GM21723 (cell line): ENCODE measurements around the gene MPRIP.

Source experiments
- ATAC-seq: cut with Tn5 transposase; IDR thresholded peaks from one replicate; pipeline ENCODE4 v1.9.1; 2021; ENCODE audit warnings: mild to moderate bottlenecking, moderate library complexity; ENCODE audit not compliant: unreplicated experiment

MPRIP gene

DNA sequence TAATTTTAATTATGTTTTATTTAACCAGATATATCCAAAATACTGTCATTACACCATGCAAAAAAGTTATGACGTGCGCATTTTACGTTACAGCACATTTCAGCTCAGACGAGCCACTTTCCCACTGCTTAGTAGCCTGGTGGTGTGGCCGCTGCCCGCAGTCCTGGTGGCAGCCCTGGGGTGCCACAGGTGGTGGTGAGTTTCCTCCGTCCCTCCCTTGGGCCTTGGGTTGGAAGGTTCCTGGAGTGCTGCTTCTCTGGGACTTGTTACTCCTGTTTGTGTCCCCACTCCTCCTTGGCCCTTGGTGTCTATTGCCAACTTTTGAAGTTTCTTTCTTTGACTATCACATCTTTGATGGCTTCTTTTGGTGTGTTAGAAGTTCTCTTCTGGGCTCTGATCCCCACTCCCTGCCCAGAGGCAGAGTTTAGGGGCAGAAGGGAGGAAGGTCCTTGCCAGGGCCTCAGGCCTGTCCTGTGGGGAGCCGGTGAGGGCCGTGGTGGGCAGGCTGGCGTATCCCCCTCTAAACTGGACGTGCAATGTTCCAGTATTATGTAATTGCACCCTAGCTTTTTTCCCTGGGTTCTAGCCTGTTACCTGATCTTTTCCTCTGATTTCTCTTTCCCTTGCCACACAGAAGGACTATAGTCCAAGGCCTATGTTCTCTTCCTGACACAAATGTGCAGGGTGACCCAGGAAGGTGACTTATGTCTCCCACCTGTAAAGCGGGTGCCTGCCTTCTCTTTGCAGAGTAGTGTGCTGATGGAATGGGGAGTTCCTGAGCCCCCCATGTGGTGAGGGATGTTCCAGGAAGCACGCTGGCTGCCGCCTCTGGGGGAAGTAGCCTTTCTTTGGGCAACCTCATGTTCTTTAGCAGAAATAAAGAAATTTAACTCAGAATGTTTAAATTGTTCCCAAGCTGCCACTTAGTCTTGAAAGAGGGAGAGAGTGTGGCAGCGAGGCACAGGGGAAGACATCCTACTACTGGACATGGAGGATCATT is 8.4 kb downstream of the MPRIP start:
- no peak for ATAC-seq

DNA sequence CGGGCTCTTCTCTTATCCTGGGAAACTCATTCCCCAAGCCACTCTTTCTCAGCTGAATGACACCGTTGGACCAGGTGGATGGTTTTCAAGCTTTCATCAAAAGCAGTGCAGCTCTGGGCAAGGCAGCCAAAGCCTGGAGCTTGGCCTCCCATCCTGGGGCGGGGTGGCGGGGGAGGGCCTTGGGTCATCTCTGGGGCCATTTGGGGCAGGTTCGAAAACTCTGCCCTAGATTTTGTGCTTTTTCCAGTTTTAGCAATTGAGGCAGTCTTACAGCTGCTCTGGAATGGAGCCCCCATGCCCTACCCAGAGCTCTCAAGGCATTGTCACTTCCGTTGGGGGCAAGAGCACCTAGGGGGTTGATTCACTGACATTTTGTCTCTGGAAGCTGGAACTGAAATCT is 9.1 kb downstream of the MPRIP start:
- ATAC-seq: no peak

DNA sequence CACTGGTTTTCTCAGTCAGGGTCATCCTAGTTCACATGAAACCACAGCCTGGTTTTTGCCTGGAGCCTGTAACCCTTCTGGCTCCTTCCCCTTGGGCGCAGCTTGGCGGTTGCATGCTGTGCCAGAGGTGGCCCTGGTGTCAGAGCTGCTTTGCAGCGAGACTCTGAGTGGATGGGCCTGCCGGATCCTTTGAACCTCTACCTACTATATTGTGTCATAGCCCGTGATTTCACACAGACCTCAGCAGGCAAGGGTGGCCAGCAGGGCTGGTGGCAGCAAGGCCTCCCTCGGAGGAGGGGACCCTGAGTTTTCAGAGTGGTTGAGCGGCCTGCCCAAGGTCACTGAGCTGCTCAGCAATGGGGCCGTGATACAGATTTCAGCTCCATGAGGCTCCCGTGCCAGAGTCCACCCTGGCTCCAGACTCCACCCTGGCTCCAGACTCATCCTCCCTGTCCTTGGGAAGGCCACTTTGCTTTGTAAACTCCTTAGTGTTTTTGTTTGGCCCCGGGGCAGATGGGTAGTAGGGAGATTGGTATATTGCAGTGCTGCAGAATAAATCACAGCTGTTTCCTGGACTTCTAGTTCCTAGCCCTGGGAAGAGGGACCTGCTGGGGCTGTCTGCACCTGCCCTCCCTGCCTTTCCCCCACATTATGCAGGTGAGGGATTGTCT is 9.7 kb downstream of the MPRIP start:
- no peak for ATAC-seq

DNA sequence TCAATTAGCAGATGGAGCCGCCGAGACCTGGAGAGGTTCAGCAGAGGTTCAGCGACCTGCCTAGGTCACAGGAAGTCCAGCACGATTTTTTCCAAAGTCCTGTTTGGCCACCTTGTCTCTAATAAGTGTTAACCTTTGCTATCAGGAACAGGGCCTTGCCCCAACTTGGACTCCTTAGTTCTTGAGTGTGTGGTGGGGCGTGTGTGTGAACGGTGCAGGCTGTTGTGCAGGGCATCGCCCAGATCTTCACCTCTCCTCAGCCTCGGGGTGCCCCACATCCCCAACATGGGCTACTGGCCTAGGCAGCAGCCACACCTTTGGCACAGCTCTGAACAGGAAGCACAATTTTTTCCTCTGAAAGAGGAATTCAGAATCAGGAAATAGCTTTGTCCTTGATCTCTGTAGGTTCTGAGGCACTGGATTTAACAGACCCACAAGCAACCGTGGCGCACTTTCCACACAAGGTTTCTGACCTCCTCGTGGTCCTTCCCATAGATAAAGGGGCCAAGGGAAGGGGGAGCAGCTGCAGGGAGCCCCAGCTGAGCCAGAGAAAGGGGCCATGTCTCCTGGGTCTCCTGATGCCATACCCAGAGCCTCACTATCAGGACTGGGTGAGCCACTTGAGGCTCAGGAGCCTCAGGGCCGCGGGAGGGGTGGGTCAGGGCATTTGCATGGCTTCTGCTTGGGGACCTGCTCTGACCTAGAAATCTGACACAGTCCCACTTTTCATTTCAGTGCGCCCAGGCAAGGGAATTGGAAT is 10.4 kb downstream of the MPRIP start:
- no peak for ATAC-seq

DNA sequence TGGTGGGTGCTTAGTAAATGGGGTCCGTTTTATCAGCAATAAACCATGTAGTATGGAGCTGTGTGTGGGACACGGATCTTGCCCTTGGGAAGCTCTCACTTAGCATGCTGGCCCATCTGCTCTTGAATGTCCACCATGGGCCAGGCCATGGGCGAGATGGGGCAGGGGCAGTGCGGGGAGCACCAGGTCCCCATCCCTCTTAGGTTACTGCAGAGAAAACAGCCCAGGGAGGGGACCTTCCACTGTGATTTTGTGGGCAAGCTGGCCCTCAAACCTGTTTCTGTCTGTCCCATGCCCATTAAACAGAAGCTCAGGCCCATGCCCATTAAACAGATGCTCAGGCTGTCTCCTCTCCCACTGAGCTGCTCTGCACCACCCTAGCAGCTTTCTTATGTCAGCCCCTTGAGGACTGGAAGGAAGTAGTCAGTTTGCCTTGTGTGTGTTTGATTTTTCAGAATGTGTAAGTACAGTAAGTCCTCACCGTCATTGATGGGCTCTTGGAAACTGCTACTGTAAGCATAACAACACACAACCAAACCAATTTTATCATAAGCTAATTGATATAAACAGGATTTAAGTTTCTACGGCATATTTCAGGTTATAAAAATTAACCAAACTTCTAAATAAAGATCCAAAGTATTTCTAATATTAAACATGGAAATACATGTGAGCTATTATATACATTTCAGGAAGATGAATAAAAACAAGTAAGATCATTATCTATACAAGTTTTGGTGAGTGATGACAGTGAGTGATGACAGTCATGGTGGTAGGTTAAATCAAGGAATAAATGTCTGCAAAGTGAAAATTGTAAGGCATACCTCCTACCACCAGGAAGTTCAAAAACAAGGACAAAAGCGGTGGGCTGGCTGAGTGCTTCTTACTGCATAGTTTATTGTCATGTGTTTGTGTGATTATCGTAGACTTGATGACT is 11.5 kb downstream of the MPRIP start:
- ATAC-seq: no peak

DNA sequence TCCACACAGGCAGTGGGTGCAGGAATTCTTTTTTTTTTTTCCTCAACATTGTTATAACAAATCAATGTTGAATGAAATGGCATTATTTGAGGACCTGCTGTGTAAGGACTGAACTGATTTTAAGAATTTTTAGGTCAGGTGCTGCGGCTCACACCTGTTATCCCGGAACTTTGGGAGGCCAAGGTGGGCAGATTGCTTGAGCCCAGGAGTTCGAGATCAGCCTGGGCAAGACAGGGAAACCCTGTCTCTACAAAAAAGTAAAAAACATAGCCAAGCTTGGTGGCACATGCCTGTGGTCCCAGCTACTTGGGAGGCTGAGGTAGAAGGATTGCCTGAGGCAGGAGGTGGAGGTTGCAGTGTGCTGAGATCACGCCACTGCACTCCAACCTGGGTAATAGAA is 12.4 kb downstream of the MPRIP start:
- no peak for ATAC-seq

DNA sequence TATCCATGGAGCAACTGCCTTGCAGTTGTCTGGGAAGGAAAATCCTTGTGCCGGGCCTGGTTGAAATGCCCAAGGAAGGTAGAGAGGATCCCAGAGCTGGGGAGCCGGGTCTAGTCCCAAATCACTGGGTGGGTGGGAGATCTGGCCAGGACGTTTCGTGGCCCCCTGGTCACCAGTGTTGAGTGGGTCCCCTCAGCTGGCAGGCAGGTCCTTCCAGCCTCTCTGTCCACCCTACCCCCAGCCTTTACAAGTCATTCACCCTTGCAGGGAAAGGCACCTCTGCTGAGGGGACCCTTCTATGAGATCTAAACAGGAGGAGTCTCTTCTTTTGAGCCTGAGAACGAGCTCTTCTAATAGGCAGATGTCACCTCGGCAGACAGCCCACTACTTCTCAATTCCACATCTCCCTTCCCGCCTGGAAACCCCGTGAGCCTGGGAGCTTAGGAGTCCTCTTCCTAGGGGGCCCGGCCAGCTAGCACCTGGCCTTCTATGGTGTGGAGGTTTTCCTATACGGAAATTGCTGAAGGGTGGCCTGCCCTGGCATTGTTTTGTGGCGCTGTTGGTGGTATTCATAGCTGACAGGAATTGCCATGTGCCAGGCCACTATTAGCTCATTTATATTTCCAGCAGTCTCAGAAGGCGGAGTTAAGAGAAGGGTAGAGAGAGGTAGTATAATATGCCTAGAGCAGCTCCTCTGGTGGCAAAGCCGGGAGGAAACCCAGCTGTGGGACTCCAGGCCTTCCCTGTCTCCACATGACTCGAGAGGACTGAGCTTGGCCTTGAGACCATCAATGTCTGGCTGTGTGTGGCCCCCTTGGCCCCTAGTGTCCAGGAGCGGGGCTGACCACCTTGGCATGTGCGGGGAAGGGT is 13.3 kb downstream of the MPRIP start:
- no peak for ATAC-seq

DNA sequence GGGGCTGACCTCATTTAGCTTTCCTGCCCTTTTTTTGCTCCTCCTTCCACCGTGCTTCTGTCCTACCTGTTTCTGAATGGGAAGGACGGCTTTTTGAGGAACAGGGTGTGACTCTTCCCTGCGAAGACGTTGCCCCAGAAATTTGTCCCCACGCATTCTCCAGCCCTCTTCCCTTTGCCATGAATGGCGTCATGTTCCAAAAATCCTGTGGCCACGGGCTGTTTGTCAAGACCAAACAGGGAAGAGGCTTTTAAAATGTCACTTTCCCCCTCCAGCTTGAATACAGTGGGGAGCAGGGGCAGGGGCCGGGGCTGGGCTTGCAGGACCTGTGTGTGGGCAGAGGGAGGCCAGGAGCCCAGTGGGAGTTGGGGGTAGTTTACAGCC is 13.9 kb downstream of the MPRIP start:
- no peak for ATAC-seq

DNA sequence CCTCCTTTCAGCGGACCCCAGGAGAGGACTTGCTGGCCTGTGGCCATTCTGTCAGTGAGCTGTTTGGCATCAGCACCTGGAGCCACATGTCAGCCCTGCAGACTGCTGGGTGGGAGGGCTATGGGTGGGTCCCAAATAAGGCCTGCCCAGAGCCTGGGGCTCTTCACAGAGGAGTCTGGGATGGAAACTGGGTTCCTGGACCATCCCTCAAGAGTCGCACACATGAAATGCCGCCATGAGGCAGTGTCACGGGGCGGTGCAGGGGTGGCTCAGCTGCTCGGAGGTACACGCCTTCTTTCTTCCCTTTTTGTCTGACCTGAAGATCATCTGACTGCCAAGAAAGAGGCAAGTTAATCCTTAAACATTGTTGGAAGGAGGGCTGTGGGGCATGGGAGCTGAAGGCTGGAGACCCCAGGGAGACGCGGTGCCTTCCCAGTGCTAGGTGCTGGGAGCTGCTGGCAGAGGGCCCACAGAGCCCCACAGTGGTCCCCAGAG is 14.8 kb downstream of the MPRIP start:
- ATAC-seq: no peak

DNA sequence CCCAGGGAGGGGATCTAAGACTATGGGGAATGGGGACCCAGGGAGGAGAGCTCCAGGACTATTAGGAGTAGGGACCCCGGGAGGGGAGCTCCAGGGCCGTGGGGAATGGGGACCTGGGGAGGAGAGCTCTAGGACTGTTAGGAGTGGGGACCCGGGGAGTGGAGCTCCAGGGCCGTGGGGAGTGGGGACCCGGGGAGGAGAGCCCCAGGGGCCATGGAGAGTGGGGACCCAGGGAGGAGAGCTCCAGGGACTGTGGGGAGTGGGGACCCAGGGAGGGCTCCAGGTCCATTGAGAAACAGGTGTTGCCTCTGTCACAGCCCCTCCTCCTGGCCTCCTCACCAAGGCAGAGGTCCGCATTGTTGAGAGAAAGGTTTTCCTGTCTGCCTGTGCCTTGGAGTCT is 16.0 kb downstream of the MPRIP start:
- ATAC-seq: no peak

DNA sequence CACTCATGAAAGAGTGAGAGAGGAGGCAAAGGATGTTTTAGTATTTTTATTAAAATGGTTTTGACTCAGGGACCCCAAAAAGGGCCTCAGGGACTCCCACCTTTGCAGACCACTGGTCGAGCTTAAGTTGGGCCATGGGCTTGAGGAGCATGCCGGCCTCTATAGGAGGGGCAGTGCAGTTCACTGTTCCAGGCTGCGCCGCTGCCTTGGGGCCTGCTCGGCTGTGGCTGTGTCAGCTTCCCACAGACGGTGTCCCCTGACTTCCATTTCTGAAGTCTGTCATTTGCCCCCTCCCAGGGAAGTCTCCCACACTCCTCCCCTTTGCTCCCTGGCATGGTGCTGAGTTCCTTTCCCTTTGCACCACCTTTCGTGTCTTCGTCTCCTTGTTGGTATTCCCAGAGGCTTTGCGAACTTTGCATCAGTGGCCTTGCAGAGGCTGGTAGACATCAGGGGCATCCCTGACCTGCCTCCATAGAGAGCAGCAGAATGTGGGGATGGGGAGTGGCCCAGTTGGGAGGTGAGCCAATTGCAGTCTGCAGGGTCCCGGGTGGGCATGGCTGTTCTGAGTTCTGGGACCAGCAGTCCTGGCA is 17.1 kb downstream of the MPRIP start:
- ATAC-seq: no peak

DNA sequence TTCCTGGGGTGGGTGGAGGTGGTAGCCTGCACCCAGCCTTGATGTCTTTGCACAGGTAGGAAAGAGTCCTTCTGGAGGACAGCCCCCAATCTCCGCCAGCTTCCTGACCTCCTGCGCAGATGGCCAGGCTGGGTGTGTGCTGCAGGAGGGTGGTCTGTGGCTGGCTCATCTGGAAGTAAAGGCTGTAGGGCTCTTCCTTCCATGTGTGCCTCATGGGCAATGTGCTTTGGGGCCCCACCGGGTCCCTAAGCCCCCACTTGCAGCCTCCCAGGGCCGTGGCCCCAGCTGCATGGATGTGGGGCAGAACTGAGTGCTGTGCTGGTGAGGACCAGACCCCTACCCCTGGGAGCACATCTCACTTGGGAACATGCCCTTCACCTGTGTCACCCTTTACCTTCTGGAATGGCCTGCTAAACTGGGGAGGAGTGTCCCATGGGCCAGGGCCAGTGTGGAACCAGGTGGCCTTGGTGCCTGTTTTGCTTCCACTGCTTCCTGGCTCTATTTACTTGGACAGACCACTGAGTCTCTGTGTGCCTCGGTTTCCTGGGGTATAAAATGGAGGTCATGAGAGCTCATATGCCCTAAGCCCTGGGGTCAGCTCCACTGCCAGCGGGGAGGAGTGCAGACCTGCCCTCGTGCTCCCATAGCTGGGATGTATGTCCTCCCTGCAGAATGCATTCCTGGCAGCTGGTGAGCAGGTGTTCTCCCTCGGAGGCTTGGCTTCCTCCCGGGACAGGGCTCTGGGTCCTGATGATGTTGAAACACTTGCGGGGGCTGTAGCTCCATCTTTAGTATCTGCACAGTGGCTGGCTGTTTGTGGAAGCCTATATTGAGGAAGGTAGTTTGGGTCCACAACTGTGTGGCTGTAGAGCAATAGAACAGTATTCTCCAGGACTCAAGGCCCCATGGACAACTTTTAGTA is 18.0 kb downstream of the MPRIP start:
- ATAC-seq: no peak

DNA sequence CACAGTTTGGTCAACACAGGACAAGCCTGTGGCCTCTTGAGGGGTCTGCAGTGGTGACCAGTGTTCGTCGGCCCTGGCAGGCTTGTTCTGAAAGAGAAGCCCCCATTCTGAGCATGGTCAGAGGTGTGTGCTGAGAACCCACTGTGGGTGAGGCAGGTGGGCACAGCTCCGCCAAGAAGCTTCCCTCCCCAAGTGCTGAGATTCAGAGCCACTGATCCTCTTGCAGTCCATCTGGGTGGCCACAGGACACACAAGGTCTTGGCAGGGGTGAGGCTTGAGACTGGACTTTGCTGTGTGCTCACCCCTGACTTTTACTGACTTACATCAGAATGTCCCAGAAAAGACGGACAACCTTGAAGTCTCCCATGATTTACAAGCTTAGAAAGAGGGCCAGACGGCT is 18.7 kb downstream of the MPRIP start:
- no peak for ATAC-seq

DNA sequence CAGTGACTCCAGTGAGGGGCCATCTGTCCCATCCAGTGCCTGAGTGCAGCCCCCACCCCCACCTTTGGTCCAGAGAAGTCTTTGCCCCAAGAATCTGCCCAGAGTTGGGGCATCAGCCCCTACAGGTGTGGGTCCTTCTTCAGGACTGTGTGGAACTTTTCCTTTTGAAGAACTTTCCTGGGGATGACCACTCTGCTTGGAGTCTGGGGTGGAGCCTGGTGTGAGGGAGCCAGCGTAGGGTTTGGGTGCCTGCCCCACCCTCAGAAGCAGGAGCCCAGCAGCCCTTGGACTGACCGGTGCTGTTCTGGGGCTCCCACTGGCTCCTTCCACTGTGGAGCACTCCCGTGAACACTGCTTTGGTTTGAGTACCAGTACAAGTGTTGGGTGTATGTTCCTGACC is 19.3 kb downstream of the MPRIP start:
- ATAC-seq: no peak

DNA sequence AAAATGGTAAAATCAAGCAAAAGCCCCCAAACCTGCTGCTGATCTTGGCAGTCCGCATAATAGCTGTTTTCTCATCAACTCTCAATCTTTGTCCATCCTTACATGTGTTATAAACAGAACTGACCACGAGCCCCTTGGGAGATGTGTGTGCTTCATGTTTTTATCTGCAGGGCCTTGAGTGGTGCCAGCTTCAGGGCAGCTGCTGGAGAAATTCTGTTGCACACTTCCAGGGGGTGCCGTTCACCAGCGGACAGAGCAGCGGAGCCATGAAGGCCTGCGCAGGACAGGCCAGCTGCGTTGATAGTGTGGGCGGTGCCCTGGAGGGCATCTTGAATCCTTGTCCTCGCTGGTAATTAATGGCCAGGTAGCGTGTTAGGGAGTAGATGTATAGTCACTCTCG is 20.1 kb downstream of the MPRIP start:
- ATAC-seq: no peak

DNA sequence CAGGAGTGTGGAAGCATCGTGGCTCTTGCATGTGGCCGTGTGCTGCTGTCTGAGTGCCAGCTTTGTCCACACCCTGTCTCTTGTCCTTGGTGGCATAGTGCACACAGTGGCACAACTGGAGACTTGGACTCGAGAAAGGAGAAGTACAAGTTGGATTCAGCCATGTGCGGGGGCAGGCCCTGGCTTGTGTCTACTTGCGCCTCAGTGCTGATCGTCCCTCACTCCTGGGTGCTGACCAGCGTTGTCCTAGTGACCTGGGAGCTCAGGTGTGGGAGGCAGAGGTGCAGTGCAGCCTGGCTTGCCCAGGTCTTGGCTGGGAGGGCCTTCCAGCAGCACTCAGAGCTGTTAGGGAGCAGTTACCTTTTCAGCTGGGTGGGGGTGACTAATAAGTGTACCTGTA is 20.6 kb downstream of the MPRIP start:
- ATAC-seq: no peak

DNA sequence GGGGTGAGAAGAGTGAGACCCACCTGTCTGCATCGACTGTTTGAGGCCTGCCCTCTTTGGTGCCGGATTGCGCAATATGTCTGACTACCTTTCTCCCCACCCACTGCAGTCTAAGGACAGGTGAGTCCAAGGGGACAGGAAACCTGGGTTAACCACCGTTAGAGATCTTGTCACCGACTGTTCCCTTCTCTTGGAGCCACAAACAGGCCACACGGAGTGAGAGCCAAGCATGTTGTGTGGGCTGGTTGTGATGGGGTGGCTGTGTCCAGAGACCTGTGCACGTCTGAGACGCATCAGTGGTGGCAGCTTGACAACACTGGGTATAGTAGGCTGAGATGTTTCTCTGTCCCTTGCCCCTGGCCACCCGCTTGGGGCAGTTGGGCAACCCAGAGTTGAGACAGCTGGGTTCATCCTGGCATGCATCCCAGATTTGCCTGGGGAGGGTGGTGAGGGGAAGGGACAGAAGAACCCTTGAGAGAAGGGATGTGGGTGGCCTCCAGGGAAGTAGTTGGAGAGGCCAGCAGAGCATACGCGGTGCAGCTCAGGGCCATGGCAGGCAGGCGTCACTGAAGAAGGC is 21.4 kb downstream of the MPRIP start:
- no peak for ATAC-seq

DNA sequence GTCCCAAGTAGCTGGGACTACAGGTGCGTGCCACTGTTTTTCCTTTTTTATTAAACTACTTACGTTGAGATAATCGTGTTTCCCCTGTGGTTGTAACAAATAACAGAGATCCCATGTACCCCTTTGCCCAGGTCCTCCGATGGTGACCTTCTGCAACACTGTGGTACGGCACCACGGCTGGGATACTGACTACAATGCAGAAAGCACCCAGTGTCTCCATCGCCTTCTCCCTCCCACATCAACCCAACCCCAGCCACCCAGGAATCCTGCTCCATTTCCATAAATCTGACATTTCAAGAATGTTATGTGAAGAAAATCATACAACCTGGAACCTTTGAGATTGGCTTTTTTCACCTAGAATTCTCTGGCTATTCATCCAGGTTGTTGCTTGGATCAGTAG is 22.1 kb downstream of the MPRIP start:
- ATAC-seq: no peak
